Lower leg skin (tissue), 4 donors: ENCODE results near the gene SIL1. TPM values are rescaled to one million over a fixed set of nuclear protein-coding genes. Genes with fewer than 3 reads are reported as not detected.

Experiments used
- DNase-seq, 2 donors: peaks; one replicate each; pipeline ENCODE4 v3.0.0-alpha.2; 2019; ENCODE audit warnings: low spot score in 2 of 2
- H3K4me3 ChIP-seq: fragments of 200-600 bp; sonication (generic); 2 replicates; pipeline ENCODE4 v1.5.1; 2017; ENCODE audit warnings: mild to moderate bottlenecking, low read depth; ENCODE audit not compliant: poor library complexity, severe bottlenecking
- CTCF ChIP-seq, 3 donors: fragments of 450-650 bp; IDR thresholded peaks; one replicate each; pipeline ENCODE4 v1.5.1; 2016; ENCODE audit warnings: antibody characterized with exemption in 3 of 3, mild to moderate bottlenecking in 3 of 3, moderate library complexity in 2 of 3
- POLR2A ChIP-seq, 2 donors: fragments of 450-650 bp; IDR thresholded peaks; one replicate each; pipeline ENCODE4 v1.6.1; 2016 to 2017; ENCODE audit warnings: antibody characterized with exemption in 2 of 2, mild to moderate bottlenecking in 1 of 2, moderate library complexity in 1 of 2
- WGBS, 2 donors: methylation state at CpG; one replicate each; pipeline ENCODE4 v1.1.5; 2018; 5-methylcytosine and 5-hydroxymethylcytosine counted together
- intact Hi-C: fragments of 100-400 bp; cut with DNase I; formaldehyde crosslinking; loops from one replicate; pipeline ENCODE4 v1.15.0; 2023; ENCODE audit warnings: low total_unique reads
- total RNA-seq, 4 donors: library from RNA; depleted of rRNA; stranded (reverse); fragments of >200 nt; gene quantifications; one replicate each; pipeline ENCODE4 v1.1.0, GENCODE V29; 2016

The SIL1 gene
- total RNA-seq, 4 donors from 2014 or later = 35.1 to 45.4 (median 39.3) TPM

DNA sequence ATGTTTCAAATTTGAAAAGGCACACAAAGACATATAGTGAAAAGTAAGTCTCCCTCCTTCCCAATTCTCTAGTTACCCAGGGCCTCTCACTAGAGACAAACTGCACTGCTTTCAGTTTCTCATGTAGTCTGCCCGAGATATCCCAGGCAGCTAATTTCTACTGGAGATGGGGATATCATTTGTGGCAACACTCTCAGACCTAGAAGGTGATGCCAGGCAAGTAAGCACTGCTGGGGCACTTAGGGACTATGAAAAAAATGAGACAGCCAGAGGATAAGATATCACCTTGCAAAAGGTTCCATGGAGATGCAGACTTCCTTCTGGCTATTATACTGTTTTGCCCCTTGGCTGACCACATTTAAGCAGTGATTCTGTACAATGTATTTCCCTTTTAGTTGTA lies 12.6 kb downstream of the SIL1 start:
- WGBS, 2 donors = 58 to 80% methylated on average over 1 of the region's 1 CpG
- no peak overlapping the region for H3K4me3 ChIP-seq
- no peak for DNase-seq
- intact Hi-C loops = no loop called here
- TF ChIP-seq POLR2A (IDR thresholded peaks at IDR 0.05) = no peak
- no peak for TF ChIP-seq CTCF (IDR thresholded peaks at IDR 0.05)

GRCh38 chr5:139183502-139183901 lies 14.7 kb downstream of the SIL1 start:
- DNase-seq = no peak
- intact Hi-C loops = no loop called here
- H3K4me3 ChIP-seq = no peak overlapping the region
- TF ChIP-seq POLR2A (IDR thresholded peaks at IDR 0.05) (no peak), CTCF (IDR thresholded peaks at IDR 0.05) (no peak)
- 67 to 71% methylated on average over 2 of the region's 2 CpGs for WGBS, 2 donors

DNA sequence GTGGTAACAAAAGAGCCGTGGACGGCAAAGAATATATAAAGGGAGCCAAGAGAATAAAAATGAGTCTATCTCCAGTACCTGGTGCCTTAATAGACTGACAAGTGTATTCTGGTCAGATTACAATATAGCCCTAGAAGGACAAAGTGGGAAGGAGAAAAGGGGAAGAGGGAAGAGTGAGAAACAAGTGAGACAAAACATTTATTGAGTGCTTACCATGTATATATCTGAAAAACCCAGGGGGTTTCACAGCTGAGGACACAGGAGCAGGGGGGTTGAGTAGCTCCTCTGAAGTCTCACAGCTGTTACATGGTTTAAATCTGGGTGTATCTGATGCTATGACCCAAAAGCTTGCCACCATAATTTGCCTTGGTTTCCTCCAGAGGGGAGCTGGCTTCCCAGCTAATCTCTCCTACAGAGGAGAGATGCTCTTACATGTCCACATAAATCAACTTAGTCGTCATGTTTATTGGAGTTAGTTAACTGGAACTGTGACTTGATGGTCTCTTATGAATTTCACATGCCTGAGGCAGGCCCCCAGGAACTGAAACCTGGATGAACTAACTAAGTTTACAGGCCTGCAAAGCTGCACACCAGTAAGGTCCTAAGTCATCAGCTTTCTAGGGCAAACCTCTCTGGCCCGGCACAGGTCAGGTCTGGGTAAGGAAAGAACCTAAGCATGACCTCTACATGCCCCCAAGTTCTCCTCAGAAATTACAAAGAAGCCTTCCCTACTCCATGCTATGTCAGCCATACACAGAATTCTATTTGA lies 15.5 kb downstream of the SIL1 start:
- no peak for DNase-seq
- no peak overlapping the region for H3K4me3 ChIP-seq
- WGBS, 2 donors = 85 to 86% methylated on average over 4 of the region's 4 CpGs
- TF ChIP-seq CTCF (IDR thresholded peaks at IDR 0.05) = no peak
- TF ChIP-seq POLR2A (IDR thresholded peaks at IDR 0.05) = no peak
- intact Hi-C loops = no loop called here

DNA sequence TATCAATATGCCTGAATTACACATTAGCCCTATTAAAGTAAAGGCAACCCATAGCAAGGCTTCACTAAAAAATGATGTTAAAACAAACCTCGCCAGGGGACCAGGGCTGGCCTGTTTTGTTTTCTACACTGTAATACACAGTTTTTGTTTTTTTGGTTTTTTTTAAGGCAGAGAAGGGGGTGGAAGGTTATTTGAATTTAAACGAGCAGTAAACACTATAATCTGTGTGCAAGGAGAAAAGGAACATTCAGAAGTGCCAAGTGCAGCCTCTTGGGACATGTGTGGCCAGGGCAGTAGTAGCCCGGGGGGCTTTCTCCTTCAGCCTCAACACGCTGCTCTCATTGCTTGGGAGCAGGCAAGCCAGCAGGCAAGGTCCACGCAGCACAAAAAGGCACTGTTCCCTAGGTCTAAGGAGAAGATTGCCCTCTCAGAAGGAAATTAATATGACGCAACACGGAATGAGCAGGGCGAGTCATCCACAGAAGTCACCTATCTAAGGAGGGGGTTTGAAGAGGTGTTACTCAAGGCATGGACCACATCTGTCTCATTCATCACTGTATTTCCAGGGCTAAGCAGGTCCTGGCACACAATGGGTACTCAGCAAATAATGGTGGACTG lies 16.2 kb downstream of the SIL1 start:
- 49 to 60% methylated on average over 8 of the region's 8 CpGs for WGBS, 2 donors
- no peak for DNase-seq
- H3K4me3 ChIP-seq = no peak overlapping the region
- TF ChIP-seq POLR2A (IDR thresholded peaks at IDR 0.05) (no peak), CTCF (IDR thresholded peaks at IDR 0.05) (no peak)
- intact Hi-C loops = no loop called here

DNA sequence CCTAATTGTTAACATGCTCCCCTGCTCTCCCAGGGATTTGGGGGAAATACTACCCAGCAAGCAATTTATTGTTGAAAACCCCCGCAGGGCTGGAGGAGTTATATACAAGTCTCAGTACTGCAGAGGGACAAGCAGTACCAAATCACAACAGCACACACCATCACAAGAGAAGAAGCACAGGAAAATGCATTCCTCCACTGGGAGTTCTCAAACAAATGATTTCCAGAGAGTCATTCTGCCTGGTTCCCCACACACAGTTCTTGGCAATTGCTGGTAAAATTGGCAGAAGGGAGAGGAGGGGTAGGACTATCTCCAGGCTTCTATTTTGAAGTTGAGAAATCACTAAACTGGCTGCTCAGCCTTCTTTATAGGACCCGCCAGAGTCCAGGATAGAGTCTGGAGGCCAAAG lies 16.8 kb downstream of the SIL1 start:
- 41 to 48% methylated on average over 2 of the region's 2 CpGs for WGBS, 2 donors
- DNase-seq = no peak
- TF ChIP-seq CTCF (IDR thresholded peaks at IDR 0.05) = no peak
- no peak for TF ChIP-seq POLR2A (IDR thresholded peaks at IDR 0.05)
- intact Hi-C loops = no loop called here
- no peak overlapping the region for H3K4me3 ChIP-seq
